ENCODE data around the gene AGRN.
"Not testable (repeated sequence)": the region's sequence is repeated elsewhere in the genome, so short reads cannot be mapped to it uniquely, and the experiment has no call there.

AGRN gene

GRCh38 chr1:1000357-1001056 lies 19.4 kb upstream of the AGRN start:
- DNase-seq: peak in 38 of 56 donors; percentile 27 to 86 (median 60)

GRCh38 chr1:1001057-1001783 lies 18.7 kb upstream of the AGRN start:
- peak in 1 of 56 donors; percentile 41 for DNase-seq

GRCh38 chr1:1003618-1004419 lies 16.1 kb upstream of the AGRN start:
- no peak for DNase-seq

GRCh38 chr1:1004420-1004779 lies 15.5 kb upstream of the AGRN start:
- DNase-seq: no peak

- no peak for DNase-seq
These were observed 14.9 kb upstream of the AGRN start for GRCh38 chr1:1004780-1005697.

GRCh38 chr1:1005774-1006304 lies 14.1 kb upstream of the AGRN start:
- DNase-seq: no peak

GRCh38 chr1:1006305-1007159 lies 13.4 kb upstream of the AGRN start:
- DNase-seq: no peak

- not testable (repeated sequence) for DNase-seq
These were observed 9.8 kb upstream of the AGRN start for GRCh38 chr1:1010131-1010530.

GRCh38 chr1:1011396-1011949 lies 8.4 kb upstream of the AGRN start:
- DNase-seq: no peak

- DNase-seq: not testable (repeated sequence)
These were observed 7.2 kb upstream of the AGRN start for GRCh38 chr1:1012736-1013104.

- peak in 50 of 56 donors; percentile 23 to 88 (median 66) for DNase-seq
These were observed 6.6 kb upstream of the AGRN start, which contains the start of gene ISG15 for GRCh38 chr1:1013105-1013921. TSS of gene ISG15 (plus strand) at chr1:1013497. CDS start at chr1:1013574, 77 bp downstream.

- no peak for DNase-seq
These were observed 5.8 kb upstream of the AGRN start for GRCh38 chr1:1013922-1014648.

- peak in 1 of 56 donors; percentile 35 for DNase-seq
These were observed 4.9 kb upstream of the AGRN start for GRCh38 chr1:1014799-1015681.

- DNase-seq: not testable (repeated sequence)
These were observed 2.3 kb upstream of the AGRN start for GRCh38 chr1:1017397-1018320.

GRCh38 chr1:1018321-1018685 lies 1.6 kb upstream of the AGRN start:
- DNase-seq: not testable (repeated sequence)
